ENCODE data around the gene ATXN3. TPM values are rescaled to one million over a fixed set of nuclear protein-coding genes. Genes with fewer than 3 reads are reported as not detected.

ATXN3 gene
- total RNA-seq, 1 donor from 2014 or later: 37.8 TPM

DNA sequence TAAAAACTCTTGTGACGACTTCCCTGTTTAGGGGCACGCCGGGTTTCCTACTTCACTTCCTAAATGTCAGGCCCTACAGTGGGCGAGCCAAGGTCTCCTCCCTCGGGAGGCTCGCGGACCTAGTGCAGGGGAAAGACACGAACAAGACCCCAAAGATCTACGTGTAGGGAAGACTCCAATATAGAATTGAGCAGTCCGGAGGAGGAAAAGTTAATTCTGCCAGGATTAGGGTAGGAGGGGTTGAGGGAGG is 564 bp downstream of the ATXN3 start:
- Histone ChIP-seq H3K27me3 (no peaks in the 10 kb centered on the region), H3K36me3 (no peaks in the 10 kb centered on the region), H3K4me1 (peaks cover 44% of the 10 kb centered on the region), H3K4me3 (peak overlapping the region; percentile 75 to 80), H3K27ac (peak overlapping the region; percentile 95), H3K9me3 (no peaks in the 10 kb centered on the region)
- TF ChIP-seq POLR2AphosphoS5 (IDR thresholded peaks at IDR 0.05; ENCODE audit: insufficient read depth in 1 of 2, low read depth in 1 of 2) (peak in 1 of 2 donors; percentile 29), CTCF (IDR thresholded peaks at IDR 0.05) (no peak), POLR2A (IDR thresholded peaks at IDR 0.05) (no peak)
- intact Hi-C loops (cut with DNase I): no loop called here
- no peak for DNase-seq (ENCODE audit: extremely low spot score in 2 of 2)

GRCh38 chr14:92105073-92105892 is 1.1 kb downstream of the ATXN3 start:
- DNase-seq (ENCODE audit: extremely low spot score in 2 of 2): peak in 1 of 2 donors; percentile 90
- no peaks in the 10 kb centered on the region for H3K27me3 ChIP-seq
- H3K4me3 ChIP-seq: peak overlapping the region; percentile 75 to 80
- intact Hi-C loops (cut with DNase I): no loop called here
- no peaks in the 10 kb centered on the region for H3K36me3 ChIP-seq
- H3K9me3 ChIP-seq: no peaks in the 10 kb centered on the region
- TF ChIP-seq CTCF (IDR thresholded peaks at IDR 0.05) (no peak), POLR2AphosphoS5 (IDR thresholded peaks at IDR 0.05; ENCODE audit: insufficient read depth in 1 of 2, low read depth in 1 of 2) (peak in 1 of 2 donors; percentile 25)
- peak overlapping the region; percentile 95 for H3K27ac ChIP-seq
- H3K4me1 ChIP-seq: peaks cover 44% of the 10 kb centered on the region

DNA sequence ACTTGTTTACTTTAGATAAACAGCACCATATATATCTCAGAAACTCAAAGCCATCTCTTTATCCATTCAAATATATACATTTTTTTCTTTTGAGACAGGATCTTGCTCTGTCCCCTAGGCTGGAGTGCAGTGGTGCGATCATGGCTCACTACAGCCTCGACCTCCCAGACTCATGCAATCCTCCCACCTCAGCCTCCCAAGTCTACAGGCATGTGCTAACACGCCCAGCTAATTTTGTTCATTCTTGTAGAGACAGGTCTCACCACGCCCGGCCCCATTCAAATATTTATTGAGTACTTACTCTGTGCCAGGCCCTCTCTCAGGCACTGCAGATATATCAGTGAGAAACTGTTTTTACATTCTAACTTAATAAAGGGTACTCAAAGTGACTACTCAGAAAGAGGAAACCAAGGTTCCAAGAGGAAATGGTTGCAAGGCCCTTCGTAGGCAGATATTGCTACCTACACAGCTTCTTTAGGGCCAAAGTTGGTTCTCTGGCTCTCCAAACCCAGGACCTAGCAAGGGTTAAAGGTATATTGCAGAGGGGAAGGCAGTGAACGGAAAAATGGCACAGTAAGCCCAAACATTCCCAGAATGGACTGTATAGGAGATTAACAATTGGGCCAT is 2.9 kb downstream of the ATXN3 start:
- Histone ChIP-seq H3K27me3 (no peaks in the 10 kb centered on the region), H3K36me3 (no peaks in the 10 kb centered on the region), H3K9me3 (no peaks in the 10 kb centered on the region), H3K4me1 (peaks cover 52% of the 10 kb centered on the region), H3K27ac (no peak overlapping the region), H3K4me3 (no peak overlapping the region)
- no peak for TF ChIP-seq CTCF (IDR thresholded peaks at IDR 0.05)
- TF ChIP-seq POLR2A (IDR thresholded peaks at IDR 0.05): no peak
- TF ChIP-seq POLR2AphosphoS5 (IDR thresholded peaks at IDR 0.05; ENCODE audit: insufficient read depth in 1 of 2, low read depth in 1 of 2): no peak
- intact Hi-C loops (cut with DNase I): no loop called here
- no peak for DNase-seq (ENCODE audit: extremely low spot score in 2 of 2)

DNA sequence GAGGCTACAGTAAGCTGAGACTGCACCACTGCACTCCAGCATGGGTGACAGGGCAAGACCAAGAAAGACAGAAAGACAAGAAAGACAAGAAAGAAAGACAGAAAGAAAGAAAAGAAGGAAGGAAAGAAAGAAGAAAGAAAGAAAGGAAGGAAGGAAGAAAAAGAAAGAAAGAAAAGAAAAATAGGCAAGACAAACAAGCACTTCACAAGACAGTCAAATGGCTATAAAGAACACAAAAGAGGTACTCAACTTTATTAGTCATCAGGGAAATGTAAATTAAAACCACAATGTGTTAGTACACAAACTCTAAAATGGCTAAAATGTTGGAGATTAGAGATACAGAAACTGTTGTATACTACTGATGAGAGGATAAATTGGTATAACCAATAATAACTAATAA is 6.6 kb downstream of the ATXN3 start:
- H3K9me3 ChIP-seq: no peaks in the 10 kb centered on the region
- peaks cover 45% of the 10 kb centered on the region for H3K4me1 ChIP-seq
- no peak overlapping the region for H3K4me3 ChIP-seq
- H3K27ac ChIP-seq: no peak overlapping the region
- H3K27me3 ChIP-seq: no peaks in the 10 kb centered on the region
- intact Hi-C loops (cut with DNase I): no loop called here
- no peak for DNase-seq (ENCODE audit: extremely low spot score in 2 of 2)
- TF ChIP-seq POLR2AphosphoS5 (IDR thresholded peaks at IDR 0.05; ENCODE audit: insufficient read depth in 1 of 2, low read depth in 1 of 2) (no peak), POLR2A (IDR thresholded peaks at IDR 0.05) (no peak), CTCF (IDR thresholded peaks at IDR 0.05) (no peak)
- H3K36me3 ChIP-seq: peaks cover 0 to 18% of the 10 kb centered on the region in 2 donors

- H3K27me3 ChIP-seq: no peaks in the 10 kb centered on the region
- no peak for TF ChIP-seq POLR2AphosphoS5 (IDR thresholded peaks at IDR 0.05; ENCODE audit: insufficient read depth in 1 of 2, low read depth in 1 of 2)
- no peak for TF ChIP-seq CTCF (IDR thresholded peaks at IDR 0.05)
- TF ChIP-seq POLR2A (IDR thresholded peaks at IDR 0.05): no peak
- peaks cover 0 to 30% of the 10 kb centered on the region in 2 donors for H3K36me3 ChIP-seq
Observed at GRCh38 chr14:92093320-92093719, 13.1 kb downstream of the ATXN3 start.

More at GRCh38 chr14:92093320-92093719, 13.1 kb downstream of the ATXN3 start:
- DNase-seq (ENCODE audit: extremely low spot score in 2 of 2): no peak
- no peaks in the 10 kb centered on the region for H3K4me1 ChIP-seq
- no peaks in the 10 kb centered on the region for H3K9me3 ChIP-seq
- intact Hi-C loops (cut with DNase I): no loop called here
- H3K4me3 ChIP-seq: no peak overlapping the region
- H3K27ac ChIP-seq: no peak overlapping the region

Measured in vagina (tissue), 2 donors.